Neural cell (in vitro differentiated cells): ENCODE results near the gene COMT.
"Not testable (repeated sequence)": the region's sequence is repeated elsewhere in the genome, so short reads cannot be mapped to it uniquely, and the experiment has no call there.

Experiments
- EP300 ChIP-seq: fragments of 450-650 bp; conservative IDR thresholded peaks from 2 replicates; pipeline ENCODE4 v1.6.1; 2014; ENCODE audit warnings: antibody characterized with exemption, mild to moderate bottlenecking, moderate library complexity; ENCODE audit not compliant: poor library complexity, severe bottlenecking
- TF ChIP-seq, protein P1 (sequence below): fragments of 450-650 bp; IDR thresholded peaks from 2 replicates; pipeline ENCODE4 v1.5.1; 2014; ENCODE audit warnings: antibody characterized with exemption, mild to moderate bottlenecking, moderate library complexity; ENCODE audit not compliant: poor library complexity, severe bottlenecking

DNA sequence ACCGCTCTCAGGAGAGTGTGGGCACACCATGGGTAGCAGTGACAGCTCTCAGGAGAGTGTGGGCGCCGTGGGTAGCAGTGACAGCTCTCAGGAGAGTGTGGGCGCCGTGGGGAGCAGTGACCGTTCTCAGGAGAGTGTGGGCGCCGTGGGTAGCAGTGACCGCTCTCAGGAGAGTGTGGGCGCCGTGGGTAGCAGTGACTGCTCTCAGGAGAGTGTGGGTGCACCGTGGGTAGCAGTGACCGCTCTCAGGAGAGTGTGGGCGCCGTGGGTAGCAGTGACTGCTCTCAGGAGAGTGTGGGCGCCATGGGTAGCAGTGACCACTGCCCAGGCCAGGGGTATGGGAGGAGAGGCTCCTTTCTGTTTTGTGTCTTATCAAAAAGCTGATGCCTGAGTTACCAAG, 33.7 kb upstream of the COMT start:
- TF ChIP-seq, protein P1, sequence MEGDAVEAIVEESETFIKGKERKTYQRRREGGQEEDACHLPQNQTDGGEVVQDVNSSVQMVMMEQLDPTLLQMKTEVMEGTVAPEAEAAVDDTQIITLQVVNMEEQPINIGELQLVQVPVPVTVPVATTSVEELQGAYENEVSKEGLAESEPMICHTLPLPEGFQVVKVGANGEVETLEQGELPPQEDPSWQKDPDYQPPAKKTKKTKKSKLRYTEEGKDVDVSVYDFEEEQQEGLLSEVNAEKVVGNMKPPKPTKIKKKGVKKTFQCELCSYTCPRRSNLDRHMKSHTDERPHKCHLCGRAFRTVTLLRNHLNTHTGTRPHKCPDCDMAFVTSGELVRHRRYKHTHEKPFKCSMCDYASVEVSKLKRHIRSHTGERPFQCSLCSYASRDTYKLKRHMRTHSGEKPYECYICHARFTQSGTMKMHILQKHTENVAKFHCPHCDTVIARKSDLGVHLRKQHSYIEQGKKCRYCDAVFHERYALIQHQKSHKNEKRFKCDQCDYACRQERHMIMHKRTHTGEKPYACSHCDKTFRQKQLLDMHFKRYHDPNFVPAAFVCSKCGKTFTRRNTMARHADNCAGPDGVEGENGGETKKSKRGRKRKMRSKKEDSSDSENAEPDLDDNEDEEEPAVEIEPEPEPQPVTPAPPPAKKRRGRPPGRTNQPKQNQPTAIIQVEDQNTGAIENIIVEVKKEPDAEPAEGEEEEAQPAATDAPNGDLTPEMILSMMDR, result not testable (repeated sequence)
- not testable (repeated sequence) for TF ChIP-seq EP300
